Measurements from ENCODE around the gene RNF14. TPM values are rescaled to one million over a fixed set of nuclear protein-coding genes. Genes with fewer than 3 reads are reported as not detected.

Gene RNF14
- polyA plus RNA-seq, 3 donors, result 9.7 to 52.8 (median 31.2) TPM

DNA sequence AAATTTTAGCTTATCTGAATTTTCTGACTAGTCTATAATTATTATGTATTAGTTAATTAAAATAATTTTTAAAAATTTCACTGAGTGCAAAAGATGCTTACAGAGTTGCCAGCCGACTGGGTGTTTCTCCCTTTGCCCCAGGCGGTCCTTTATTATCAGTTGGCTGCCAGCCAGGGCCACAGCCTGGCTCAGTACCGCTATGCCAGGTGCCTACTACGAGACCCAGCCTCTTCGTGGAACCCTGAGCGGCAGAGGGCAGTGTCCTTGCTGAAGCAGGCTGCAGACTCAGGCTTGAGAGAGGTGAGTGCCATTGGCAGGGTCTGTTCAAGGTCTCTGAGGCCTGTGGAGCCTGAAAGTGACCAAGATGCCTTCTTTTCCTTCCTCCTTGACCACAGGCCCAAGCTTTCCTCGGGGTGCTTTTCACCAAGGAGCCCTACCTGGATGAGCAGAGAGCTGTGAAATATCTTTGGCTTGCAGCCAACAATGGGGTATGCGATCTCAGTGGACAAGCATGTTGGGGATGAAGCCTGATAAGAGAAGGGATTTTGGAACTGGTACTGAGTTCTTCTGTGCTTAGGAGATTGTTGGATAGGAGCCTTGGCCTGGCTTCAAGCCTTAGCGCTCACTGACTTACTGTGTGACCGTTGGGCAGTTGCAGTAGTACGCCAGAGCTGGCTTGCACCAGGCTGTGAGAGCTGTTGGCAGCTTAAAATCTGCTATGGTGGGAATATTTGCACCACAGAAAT, 34.6 kb upstream of the RNF14 start:
- Histone ChIP-seq H4K20me1 (ENCODE audit: insufficient read depth, low read length) (peaks cover 8% of the 10 kb centered on the region), H3K4me2 (replicated peaks; ENCODE audit: extremely low read depth, low read length, poor library complexity, severe bottlenecking) (no peak overlapping the region), H2AFZ (ENCODE audit: insufficient read depth, low read depth, low read length, poor library complexity, severe bottlenecking) (no peak overlapping the region), H3K4me3 (replicated peaks in 1 of 3; ENCODE audit: low read depth in 2 of 3, low read length in 3 of 3) (no peak overlapping the region), H3K79me2 (ENCODE audit: insufficient read depth, low read length) (no peaks in the 10 kb centered on the region), H3K9me3 (replicated peaks in 1 of 2; ENCODE audit: control insufficient read depth in 1 of 2, insufficient read depth in 1 of 2, low read length in 2 of 2) (no peaks in the 10 kb centered on the region), H3K27ac (ENCODE audit: low read depth in 1 of 2, low read length in 2 of 2) (no peak overlapping the region), H3K9ac (ENCODE audit: insufficient read depth, low read length, poor library complexity, severe bottlenecking) (no peak overlapping the region), H3K27me3 (ENCODE audit: control insufficient read depth in 2 of 2, insufficient read depth in 2 of 2, low read length in 2 of 2) (no peaks in the 10 kb centered on the region), H3K4me1 (ENCODE audit: control insufficient read depth in 1 of 2, insufficient read depth in 2 of 2, low read length in 2 of 2) (no peaks in the 10 kb centered on the region), H3K36me3 (replicated peaks in 1 of 2; ENCODE audit: control insufficient read depth in 1 of 2, insufficient read depth in 2 of 2, low read length in 2 of 2) (peaks cover 91 to 95% of the 10 kb centered on the region in 2 donors)
- no peak for DNase-seq
- Mint-ChIP-seq H3K36me3 (peaks cover 86 to 97% of the 10 kb centered on the region in 2 donors), H3K4me3 (no peak overlapping the region), H3K9me3 (peaks cover 0 to 1% (median 0%) of the 10 kb centered on the region in 7 donors), H3K27ac (no peak overlapping the region), H3K4me1 (no peaks in the 10 kb centered on the region), H3K27me3 (ENCODE audit: low read depth in 3 of 3) (peaks cover 0 to 2% (median 0%) of the 10 kb centered on the region in 3 donors)
- intact Hi-C loops (cut with micrococcal nuclease), result no loop called here
- WGBS (ENCODE audit: insufficient coverage), result over 99% methylated on average over 10 of the region's 11 CpGs
- TF ChIP-seq, protein P1, sequence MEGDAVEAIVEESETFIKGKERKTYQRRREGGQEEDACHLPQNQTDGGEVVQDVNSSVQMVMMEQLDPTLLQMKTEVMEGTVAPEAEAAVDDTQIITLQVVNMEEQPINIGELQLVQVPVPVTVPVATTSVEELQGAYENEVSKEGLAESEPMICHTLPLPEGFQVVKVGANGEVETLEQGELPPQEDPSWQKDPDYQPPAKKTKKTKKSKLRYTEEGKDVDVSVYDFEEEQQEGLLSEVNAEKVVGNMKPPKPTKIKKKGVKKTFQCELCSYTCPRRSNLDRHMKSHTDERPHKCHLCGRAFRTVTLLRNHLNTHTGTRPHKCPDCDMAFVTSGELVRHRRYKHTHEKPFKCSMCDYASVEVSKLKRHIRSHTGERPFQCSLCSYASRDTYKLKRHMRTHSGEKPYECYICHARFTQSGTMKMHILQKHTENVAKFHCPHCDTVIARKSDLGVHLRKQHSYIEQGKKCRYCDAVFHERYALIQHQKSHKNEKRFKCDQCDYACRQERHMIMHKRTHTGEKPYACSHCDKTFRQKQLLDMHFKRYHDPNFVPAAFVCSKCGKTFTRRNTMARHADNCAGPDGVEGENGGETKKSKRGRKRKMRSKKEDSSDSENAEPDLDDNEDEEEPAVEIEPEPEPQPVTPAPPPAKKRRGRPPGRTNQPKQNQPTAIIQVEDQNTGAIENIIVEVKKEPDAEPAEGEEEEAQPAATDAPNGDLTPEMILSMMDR (IDR thresholded peaks at IDR 0.05), result no peak

DNA sequence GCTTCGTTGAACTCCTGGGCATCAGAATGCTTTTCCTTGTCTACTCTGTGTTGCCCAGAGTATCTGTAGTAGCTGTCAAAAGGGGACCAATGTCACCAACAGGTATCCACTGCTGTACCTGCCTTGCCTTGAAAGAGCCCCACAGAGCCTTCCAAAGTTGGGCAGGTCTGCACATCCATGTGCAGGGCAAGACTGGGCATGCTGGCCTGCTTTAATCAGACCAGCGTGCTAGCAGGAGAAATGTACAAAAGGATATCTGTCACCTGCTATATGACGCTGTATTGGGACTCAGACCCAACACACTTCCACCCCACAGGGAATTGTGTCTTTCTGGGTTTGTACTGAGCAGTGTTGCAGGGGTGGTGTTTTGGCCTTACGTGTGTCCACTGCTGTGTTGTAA, 33.4 kb upstream of the RNF14 start:
- no peaks in the 10 kb centered on the region for H3K27me3 ChIP-seq (ENCODE audit: control insufficient read depth in 2 of 2, insufficient read depth in 2 of 2, low read length in 2 of 2)
- TF ChIP-seq, protein P1 (IDR thresholded peaks at IDR 0.05), result no peak
- peaks cover 8% of the 10 kb centered on the region for H4K20me1 ChIP-seq (ENCODE audit: insufficient read depth, low read length)
- H3K9ac ChIP-seq (ENCODE audit: insufficient read depth, low read length, poor library complexity, severe bottlenecking), result no peak overlapping the region
- no peaks in the 10 kb centered on the region for H3K79me2 ChIP-seq (ENCODE audit: insufficient read depth, low read length)
- H3K9me3 Mint-ChIP-seq, result peaks cover 0 to 1% (median 0%) of the 10 kb centered on the region in 7 donors
- H3K36me3 ChIP-seq (replicated peaks in 1 of 2; ENCODE audit: control insufficient read depth in 1 of 2, insufficient read depth in 2 of 2, low read length in 2 of 2), result peaks cover 87 to 95% of the 10 kb centered on the region in 2 donors
- no peak overlapping the region for H3K4me2 ChIP-seq (replicated peaks; ENCODE audit: extremely low read depth, low read length, poor library complexity, severe bottlenecking)
- H2AFZ ChIP-seq (ENCODE audit: insufficient read depth, low read depth, low read length, poor library complexity, severe bottlenecking), result no peak overlapping the region
- H3K27me3 Mint-ChIP-seq (ENCODE audit: low read depth in 3 of 3), result peaks cover 0 to 2% (median 0%) of the 10 kb centered on the region in 3 donors
- no peak overlapping the region for H3K4me3 Mint-ChIP-seq
- H3K27ac Mint-ChIP-seq, result no peak overlapping the region
- H3K9me3 ChIP-seq (replicated peaks in 1 of 2; ENCODE audit: control insufficient read depth in 1 of 2, insufficient read depth in 1 of 2, low read length in 2 of 2), result no peaks in the 10 kb centered on the region
- DNase-seq, result no peak
- 100% methylated on average over 2 of the region's 4 CpGs for WGBS (ENCODE audit: insufficient coverage)
- intact Hi-C loops (cut with micrococcal nuclease), result no loop called here
- no peak overlapping the region for H3K27ac ChIP-seq (ENCODE audit: low read depth in 1 of 2, low read length in 2 of 2)
- no peak overlapping the region for H3K4me3 ChIP-seq (replicated peaks in 1 of 3; ENCODE audit: low read depth in 2 of 3, low read length in 3 of 3)
- peaks cover 6% of the 10 kb centered on the region for H3K4me1 Mint-ChIP-seq
- H3K4me1 ChIP-seq (ENCODE audit: control insufficient read depth in 1 of 2, insufficient read depth in 2 of 2, low read length in 2 of 2), result peaks cover 1 to 3% of the 10 kb centered on the region in 2 donors
- peaks cover 85 to 97% of the 10 kb centered on the region in 2 donors for H3K36me3 Mint-ChIP-seq

Measured in CD14-positive monocyte (primary cell).